NCI-H2029 (cell line): Measurements from ENCODE around the gene HIC1.

Source experiments
- DNase-seq: peaks from one replicate; lab custom pipeline; 2025; lab: John Stamatoyannopoulos, UW

The HIC1 gene

DNA sequence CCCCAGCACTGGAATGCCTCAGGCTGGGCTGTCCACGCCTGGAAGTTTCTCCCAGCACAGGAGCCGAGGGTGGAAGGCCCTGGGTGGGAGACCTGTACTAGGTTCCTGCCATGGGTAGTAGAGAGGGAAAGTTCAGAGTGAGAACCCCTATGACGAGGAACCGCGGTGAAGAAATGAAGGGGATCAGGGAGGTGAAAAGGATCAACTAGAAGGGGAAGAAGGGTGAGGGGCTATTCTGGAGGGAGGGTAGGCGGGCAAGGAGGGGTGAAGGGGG, 5.4 kb downstream of the HIC1 start:
- DNase-seq = no peak

DNA sequence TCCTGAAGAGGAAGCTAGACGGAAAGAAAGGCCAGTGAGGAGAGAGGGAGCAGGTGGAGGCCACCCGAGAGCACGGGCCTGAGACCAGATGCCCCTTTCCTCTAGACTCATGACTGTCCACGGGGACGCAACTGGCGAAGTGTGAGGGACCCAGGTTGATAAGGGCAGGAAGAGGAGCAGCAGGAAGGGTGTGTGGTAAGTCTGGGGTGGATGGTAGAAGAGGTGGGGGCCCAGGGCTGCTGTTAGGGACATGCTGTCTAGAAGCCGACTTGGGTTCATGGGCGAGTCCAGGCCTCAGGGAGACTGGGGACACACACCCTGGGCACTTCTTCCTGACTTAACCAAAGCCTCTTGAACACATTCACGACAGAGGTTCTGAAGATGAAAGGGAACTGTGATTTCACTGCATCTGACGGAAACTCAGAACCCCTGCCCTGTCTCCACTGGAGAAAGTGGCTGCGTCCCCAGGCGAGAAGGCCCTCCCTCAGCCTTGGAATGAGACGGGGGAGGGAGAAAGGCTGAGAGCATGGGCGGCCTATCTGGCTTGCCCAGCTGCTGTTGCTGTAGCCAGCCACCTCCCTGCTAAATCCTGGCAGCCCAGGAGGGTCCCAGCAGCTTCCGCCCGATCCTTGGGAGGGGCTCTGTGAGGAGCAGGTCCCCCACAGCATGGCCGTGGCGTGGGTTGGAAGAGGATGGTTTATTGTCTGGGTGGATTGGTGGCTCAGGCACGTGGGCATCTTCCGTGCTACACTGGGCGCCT, 6.0 kb downstream of the HIC1 start:
- DNase-seq = no peak

GRCh38 chr17:2061441-2061958, 6.6 kb downstream of the HIC1 start:
- DNase-seq = no peak

- no peak for DNase-seq
These were observed 7.8 kb downstream of the HIC1 start for GRCh38 chr17:2062571-2063183.

DNA sequence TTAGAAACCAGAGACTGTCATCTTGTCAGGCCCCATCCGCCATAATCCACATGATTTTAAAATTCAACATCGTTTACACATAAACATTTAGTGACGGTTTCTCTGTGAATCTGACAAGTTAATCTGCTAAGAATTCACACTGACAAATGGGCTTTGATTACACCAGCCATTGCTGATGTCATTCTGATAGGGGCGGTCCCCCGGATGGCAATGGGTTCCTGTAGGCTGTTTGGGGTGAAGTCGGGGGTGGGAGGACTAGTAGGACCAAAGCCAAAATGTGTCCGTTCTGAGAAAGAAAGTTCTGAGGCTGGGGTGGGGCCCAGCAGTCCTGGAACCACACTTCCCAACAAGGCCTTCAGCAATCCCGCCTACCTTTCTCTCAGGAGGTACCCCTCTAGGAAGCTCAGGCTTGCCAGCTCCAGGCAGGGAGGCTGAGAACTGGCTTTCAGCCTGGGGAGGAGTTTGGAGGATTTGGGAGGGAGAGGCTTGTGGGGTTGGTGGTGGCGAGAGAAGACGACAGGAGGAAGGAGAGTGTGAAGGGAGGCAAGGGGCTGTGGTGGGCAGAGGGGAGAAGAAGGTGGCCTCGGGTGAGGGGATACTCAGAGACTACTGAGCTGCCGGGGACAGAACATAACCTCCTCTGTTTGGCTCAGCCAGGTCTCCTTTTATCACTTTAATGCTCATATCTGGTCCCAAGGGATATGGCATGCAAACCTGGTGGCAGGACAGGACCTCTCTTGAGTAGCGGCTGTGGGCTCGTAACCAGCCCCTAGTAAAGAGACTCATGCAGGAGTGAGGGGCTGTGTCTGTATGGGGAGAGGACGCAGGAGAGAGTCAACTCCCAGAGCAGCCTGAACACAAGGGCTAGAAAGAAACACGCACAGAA, 8.6 kb downstream of the HIC1 start:
- DNase-seq = no peak

DNA sequence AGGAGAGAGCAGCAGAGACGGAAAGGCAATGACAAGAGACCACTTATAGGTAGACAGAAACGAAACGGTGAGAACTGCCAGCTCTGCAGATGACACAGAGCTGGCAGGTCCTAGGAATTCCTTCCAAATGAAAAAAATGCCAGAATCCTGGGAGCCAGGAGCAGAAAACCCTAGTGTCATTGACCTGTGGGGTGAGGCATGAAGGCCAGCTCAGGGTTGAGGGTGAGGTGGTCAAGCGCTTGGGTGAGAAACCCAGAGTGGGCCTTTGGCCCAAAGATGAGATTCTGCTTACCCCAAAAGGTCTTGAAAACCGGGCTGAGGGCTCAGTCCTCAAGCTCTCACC, 9.2 kb downstream of the HIC1 start:
- no peak for DNase-seq

- DNase-seq = no peak
These were observed 9.6 kb downstream of the HIC1 start for GRCh38 chr17:2064520-2064971.

DNA sequence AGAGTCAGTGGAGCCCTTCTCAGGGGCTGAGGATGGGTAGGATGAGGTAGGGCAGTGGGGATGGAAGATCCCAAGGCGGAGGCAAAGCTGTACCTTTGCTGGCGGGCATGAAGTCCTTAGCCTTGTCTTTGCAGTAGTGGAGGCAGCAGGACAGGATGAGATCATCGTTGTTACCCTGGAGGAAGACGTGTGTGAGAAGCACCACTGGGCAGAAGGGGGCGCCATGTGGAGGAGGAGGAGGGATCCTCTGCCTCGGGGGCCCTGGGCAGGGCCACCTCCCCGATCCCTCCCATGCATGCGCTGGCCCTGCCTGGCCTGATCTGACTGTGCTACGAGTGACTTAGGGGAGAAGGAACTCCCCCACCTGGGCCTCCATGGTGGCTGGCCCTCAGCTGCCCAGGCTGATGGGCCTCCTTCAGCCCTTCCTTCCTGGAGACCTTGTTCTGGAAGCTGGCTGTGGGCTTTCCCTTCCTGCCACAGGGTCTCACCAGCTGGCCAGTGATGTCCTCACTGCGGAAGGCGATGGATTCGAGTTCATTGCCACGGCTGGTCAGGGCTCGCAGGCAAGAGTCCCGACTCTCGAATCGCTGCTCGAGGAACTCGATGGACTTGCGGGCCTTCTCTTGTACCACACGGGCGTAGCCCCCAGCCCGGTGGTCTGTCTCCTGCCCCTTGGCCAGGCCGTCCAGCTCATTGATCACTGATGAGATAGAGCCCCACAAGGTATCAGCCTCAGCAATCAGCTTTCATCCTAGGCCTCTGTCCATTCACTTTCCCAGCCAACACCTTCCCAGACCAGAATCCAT, 10.3 kb downstream of the HIC1 start:
- no peak for DNase-seq

DNA sequence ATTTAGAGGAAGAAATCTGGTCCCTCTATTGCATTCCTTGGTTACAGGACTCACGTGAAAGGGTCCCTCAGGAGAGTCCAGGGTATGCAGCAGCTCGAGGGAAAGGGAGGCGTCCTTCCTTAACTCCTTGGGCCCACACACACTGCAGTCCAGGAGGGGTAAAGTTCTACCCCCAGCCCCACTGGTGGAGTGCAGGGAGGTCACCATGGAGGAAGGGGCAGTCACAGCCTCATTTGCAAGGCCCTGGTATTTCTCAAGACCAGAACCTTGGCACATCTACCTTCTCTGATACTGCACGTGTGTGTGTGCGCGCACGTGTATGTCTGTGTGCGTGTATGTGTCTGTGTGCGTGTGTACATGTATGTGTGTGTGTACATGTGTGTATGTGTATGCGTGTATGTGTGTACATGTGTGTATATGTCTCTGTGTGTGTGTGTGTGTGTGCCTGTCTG, 11.1 kb downstream of the HIC1 start:
- no peak for DNase-seq

DNA sequence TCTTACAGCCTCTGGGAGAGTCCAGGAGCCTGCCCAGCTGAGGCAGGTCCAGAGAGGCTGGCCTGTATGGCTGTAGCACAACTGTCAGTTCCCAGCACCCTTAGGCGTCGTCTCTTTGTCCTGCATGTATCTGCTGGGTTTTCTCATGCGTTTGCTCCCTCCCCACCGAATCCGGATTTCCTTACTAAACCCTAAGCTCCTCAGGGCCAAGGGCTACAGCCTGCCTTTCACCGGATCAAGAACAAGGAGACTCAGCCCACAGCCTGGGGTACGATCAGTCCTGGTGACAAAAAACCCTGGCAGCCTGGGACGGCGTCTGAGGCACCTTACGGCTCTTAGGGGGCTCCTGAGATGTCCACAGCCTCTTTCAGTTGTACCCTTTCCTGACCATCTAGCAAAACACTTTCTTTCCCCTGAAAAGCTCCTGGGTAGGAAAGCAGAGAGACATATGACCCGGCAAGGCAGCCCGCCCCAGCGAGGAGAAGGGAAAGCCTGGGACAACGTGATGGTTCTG, 12.2 kb downstream of the HIC1 start:
- DNase-seq = no peak

DNA sequence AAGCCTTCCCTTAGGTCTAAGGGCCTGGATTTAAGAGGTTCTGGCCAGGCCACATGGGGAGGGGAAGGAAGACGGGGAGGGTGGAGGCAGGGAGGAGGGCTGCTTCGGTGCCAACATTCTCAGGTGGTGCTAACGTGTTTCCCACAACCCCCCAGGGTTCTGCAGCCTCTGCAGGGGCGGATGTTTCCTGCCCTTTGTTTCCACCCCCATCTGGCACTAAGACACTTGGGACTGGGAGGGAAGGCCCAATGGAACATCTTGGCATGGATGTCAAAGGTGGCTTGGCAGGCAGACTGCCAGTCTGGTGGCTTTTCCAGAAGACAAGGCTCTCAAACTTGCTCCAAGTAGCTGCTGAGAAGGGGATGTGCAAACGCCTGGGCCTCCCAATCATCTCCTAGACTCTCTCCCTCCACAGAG, 12.7 kb downstream of the HIC1 start:
- DNase-seq = peak; percentile 18

DNA sequence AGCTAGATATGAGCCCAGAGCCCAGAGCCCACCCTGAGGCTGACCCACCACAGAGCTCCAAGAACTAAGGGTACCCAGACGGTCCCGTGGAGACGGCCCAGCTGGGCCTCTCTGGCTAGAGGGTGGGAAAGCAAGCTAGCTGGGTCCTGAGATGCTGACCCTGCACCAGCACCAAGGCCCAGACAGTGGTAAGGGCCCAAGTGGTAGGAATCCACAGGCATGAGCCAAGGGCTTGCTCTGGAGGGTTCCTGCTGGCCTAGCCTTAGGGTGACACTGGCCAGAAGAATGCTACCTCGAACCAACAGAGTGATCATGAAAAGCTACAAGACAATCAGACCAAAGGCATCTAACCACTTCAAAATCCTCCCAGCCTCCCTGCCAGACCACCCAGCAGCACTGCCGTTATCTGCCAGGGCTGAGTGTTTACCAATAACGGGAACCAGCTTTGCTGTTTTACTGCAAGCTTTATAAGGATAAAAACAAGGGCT, 13.2 kb downstream of the HIC1 start:
- no peak for DNase-seq

DNA sequence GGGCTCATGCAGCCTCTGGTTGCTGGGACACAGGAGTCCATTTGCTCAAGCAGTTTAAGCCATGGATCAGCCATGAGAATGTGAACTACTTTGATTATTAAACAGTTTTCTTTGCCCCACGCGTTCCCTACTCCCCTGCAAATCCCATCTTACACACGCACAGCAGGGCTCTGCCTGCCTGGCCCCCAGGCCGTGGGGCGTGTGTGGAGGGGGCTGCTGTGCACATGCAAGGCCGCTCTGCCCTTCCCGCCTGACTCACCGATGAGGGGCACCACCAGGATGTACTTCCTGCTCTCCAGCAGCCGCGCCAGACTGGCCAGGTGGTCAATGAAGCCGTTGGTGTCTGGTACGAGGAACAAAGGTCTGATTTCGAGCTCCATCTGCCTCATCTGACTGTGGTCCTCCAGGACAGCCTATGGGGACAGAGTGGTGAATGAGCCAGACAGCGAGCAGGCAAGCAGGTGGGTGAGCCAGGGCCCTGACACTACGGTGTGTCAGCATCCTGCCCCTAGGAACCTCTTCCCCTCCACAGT, 13.7 kb downstream of the HIC1 start:
- peak; percentile 25 for DNase-seq

- DNase-seq = no peak
These were observed 15.5 kb downstream of the HIC1 start for GRCh38 chr17:2070241-2071023.

DNA sequence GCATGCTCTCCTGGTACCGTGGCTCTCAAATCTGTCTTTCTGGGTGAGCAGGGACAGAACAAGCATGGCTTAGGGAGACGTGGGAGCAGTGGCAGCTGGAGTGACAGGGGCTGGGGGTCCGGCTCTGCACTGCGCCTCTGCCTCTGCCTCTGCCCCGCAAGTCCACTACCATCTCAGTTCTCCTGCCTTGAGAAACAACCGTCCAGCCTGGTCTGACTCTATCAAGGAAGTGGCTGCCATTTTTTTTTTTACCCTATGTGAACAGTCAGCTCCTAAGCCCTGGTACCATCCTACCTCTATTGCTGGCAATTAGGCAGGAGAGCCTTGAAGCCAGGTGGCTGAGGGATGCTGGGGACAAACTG, 16.1 kb downstream of the HIC1 start:
- no peak for DNase-seq

DNA sequence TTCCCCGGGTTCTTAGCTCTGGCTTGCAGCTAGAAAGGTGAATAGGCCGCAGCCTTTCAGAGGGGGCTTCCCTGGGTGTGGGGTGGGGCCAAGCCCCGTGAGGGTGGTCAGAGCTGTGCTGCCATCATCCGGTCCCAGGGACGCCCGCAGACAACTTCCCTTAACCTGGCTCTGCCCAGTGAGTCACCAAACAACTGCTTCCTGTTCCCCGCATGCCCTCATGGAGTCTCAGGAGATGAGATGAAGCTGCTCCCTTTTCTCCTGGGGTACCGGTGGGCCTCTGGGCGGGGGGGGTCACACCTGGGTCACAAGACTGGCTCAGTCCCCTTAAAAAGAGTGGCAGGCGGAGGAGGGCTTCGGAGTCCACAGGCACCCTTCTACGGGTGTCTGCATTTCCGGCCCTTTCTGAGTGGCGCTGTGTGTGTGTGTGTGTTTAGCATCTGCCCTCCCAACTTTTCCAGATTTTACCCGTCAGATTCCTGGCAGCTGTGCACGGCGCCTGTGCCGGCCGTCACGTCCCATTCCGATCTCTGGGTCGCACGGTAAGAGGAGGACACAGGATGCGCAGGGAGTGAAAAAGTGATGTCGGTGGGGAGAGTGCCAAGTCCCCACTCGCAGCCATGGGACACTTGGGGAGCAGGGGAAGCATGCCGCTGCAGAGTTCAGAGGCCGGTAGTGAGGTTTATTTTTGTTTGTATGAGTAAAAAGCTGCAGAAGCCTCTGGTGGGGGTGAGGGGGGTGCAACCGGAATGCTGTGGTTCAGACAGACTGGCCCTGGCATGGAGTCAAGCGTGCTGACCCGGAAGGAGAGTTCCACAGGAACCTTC, 16.8 kb downstream of the HIC1 start:
- DNase-seq = no peak

DNA sequence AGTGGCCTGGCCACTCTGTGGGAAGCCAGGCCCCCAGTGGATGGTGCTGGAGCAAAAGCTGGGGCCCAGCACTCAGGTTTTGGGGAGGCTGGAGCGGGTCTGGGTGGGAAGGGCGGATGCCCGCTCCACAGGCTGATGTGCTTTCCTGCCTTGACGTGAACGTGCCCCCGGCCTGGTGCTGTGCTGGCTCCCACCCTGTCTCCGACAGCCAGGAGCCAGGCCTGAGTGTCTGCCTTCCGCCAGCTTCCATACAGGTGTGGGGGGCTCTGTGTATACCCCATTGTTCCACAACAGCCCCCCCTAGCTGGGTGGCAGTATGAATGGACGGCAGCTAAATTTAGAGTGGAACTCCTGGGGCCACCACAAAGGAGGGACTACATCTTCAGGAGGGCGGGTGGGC, 20.0 kb downstream of the HIC1 start:
- DNase-seq = no peak

- DNase-seq = no peak
These were observed 20.6 kb downstream of the HIC1 start for GRCh38 chr17:2075336-2076086.
